GM12872 (cell line): ENCODE data around the gene CD163.
A peak's percentile ranks its signal among the peaks of the same experiment; 100 is the strongest.

Experiments
- CTCF ChIP-seq: IDR thresholded peaks from 3 replicates; pipeline ENCODE4 v1.5.1; 2011; ENCODE audit warnings: low read depth, mild to moderate bottlenecking, low read length, moderate library complexity; ENCODE audit not compliant: insufficient read depth

Gene CD163

GRCh38 chr12:7483343-7483742, 20.2 kb downstream of the CD163 start:
- TF ChIP-seq CTCF, result no peak

- no peak for TF ChIP-seq CTCF
Observed at GRCh38 chr12:7479771-7480170, 23.8 kb downstream of the CD163 start.

DNA sequence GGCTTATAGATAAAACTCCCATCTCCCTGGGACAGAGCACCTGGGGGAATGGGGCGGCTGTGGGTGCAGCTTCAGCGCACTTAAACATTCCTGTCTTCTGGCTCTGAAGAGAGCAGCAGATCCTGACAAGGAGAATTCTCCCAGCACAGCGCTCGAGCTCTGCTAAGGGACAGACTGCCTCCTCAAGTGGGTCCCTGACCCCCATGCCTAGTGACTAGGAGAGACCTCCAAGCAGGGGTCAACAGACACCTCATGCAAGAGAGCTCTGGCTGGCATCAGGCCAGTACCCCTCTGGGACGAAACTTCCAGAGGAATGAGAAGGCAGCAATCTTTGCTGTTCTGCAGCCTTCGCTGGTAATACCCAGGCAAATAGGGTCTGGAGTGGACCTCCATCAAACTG, 31.5 kb downstream of the CD163 start:
- TF ChIP-seq CTCF, result no peak

- TF ChIP-seq CTCF, result peak; percentile 91
Observed at GRCh38 chr12:7460375-7461259, 43.0 kb downstream of the CD163 start.

GRCh38 chr12:7459973-7460372, 43.6 kb downstream of the CD163 start:
- no peak for TF ChIP-seq CTCF

DNA sequence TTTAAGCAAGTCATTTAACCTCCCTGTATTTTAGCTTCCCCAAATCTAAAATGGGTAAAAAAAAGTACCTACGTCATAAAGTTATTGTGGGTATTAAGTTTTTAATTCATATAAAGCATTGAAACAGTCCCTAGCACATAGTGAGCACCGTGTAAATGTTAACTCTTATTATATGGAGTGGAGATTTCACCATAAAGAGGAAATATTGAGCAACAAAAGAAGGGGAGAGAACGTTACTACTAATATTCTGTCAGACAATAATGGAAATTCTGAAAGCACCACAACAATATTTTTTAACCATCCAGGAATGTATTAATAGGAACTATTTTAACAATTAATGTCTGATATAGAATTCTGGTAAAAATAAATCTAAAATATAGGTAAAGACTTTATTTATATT, 51.8 kb downstream of the CD163 start:
- no peak for TF ChIP-seq CTCF

DNA sequence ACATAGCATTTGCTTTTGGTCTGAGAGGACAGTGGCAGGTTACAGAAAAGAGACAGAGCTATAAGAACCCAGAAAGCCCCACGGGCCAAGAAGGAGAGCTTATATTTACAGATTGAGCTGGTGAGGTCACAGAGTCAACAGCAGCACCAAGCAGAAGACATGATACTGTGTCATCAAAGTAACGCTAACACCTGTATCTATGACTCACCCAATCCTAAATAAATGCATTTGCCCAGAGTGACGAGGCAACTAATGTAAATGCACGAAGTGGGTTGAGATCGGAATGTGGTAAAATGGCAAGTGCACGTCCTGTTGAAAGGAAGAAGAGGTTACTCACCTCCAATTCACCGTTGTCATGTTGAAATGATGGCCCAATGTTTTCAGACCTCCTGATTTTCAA, 52.9 kb downstream of the CD163 start:
- TF ChIP-seq CTCF, result no peak
